Measurements from ENCODE around the gene SMC3.
"Not testable (repeated sequence)": the region's sequence is repeated elsewhere in the genome, so short reads cannot be mapped to it uniquely, and the experiment has no call there.

Gene SMC3

GRCh38 chr10:110525349-110526260, 41.9 kb upstream of the SMC3 start:
- in situ Hi-C loops (cut with MboI; ENCODE audit: low sequenced_read_pairs, unreplicated experiment): no loop called here
- DNase-seq (ENCODE audit: low spot score): no peak
- TF ChIP-seq, protein P1, sequence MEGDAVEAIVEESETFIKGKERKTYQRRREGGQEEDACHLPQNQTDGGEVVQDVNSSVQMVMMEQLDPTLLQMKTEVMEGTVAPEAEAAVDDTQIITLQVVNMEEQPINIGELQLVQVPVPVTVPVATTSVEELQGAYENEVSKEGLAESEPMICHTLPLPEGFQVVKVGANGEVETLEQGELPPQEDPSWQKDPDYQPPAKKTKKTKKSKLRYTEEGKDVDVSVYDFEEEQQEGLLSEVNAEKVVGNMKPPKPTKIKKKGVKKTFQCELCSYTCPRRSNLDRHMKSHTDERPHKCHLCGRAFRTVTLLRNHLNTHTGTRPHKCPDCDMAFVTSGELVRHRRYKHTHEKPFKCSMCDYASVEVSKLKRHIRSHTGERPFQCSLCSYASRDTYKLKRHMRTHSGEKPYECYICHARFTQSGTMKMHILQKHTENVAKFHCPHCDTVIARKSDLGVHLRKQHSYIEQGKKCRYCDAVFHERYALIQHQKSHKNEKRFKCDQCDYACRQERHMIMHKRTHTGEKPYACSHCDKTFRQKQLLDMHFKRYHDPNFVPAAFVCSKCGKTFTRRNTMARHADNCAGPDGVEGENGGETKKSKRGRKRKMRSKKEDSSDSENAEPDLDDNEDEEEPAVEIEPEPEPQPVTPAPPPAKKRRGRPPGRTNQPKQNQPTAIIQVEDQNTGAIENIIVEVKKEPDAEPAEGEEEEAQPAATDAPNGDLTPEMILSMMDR (IDR thresholded peaks at IDR 0.05; ENCODE audit: borderline replicate concordance, control extremely low read depth, extremely low read depth, insufficient read depth, missing control alignments): no peak

DNA sequence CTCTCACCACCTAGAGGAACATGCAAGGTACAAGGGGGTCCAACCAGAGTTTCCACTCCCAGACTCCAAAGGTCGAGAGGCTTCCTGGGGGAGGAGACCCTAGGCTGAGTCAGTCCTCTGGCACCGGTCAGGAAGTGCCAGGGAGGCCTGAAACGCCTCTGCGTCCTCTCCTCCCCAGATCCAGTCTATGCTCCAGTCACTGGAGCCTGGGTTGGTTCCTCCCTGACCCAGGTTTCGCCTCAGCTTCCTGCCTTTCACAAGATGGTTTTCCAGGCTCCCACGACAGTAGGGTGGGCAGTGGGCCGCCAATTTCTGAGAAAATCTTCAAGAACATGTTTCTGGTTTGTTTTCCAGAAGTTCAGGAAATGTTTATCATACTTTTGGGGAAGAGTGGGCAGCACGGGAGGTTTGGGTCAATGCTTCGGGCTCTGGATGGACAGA, 39.7 kb upstream of the SMC3 start:
- TF ChIP-seq, protein P1 (IDR thresholded peaks at IDR 0.05; ENCODE audit: borderline replicate concordance, control extremely low read depth, extremely low read depth, insufficient read depth, missing control alignments): no peak
- no peak for DNase-seq (ENCODE audit: low spot score)
- in situ Hi-C loops (cut with MboI; ENCODE audit: low sequenced_read_pairs, unreplicated experiment): no loop called here

GRCh38 chr10:110528224-110528996, 39.1 kb upstream of the SMC3 start:
- TF ChIP-seq, protein P1 (IDR thresholded peaks at IDR 0.05; ENCODE audit: borderline replicate concordance, control extremely low read depth, extremely low read depth, insufficient read depth, missing control alignments): no peak
- in situ Hi-C loops (cut with MboI; ENCODE audit: low sequenced_read_pairs, unreplicated experiment): no loop called here
- no peak for DNase-seq (ENCODE audit: low spot score)

GRCh38 chr10:110528997-110529524, 38.4 kb upstream of the SMC3 start:
- in situ Hi-C loops (cut with MboI; ENCODE audit: low sequenced_read_pairs, unreplicated experiment): not testable (repeated sequence)
- peak; percentile 58 for DNase-seq (ENCODE audit: low spot score)

DNA sequence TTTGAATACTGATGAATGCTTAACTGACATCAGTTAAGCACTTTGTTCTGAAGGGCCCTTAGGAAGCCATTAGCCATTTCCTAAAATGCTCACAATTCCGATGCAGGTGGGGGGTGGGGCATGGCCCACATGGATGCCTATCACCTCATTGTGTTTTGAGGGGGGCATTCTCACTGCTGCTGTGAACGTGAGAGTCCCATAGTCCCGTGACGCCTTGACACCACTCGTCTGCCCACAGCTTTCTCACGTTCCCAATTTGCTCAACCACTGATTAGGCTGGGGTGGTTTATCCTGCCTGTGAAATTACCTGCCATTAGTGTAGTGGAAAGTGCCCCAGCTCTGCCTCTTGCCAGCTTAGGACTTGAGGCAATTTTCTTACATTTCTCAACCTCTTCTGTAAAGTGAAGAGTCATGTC, 37.9 kb upstream of the SMC3 start:
- no peak for DNase-seq (ENCODE audit: low spot score)
- in situ Hi-C loops (cut with MboI; ENCODE audit: low sequenced_read_pairs, unreplicated experiment): no loop called here
- TF ChIP-seq, protein P1 (IDR thresholded peaks at IDR 0.05; ENCODE audit: borderline replicate concordance, control extremely low read depth, extremely low read depth, insufficient read depth, missing control alignments): no peak

GRCh38 chr10:110530131-110530831, 37.2 kb upstream of the SMC3 start:
- no peak for DNase-seq (ENCODE audit: low spot score)
- in situ Hi-C loops (cut with MboI; ENCODE audit: low sequenced_read_pairs, unreplicated experiment): no loop called here

More at GRCh38 chr10:110530131-110530831, 37.2 kb upstream of the SMC3 start:
- TF ChIP-seq, protein P1 (IDR thresholded peaks at IDR 0.05; ENCODE audit: borderline replicate concordance, control extremely low read depth, extremely low read depth, insufficient read depth, missing control alignments): no peak

Data from GM13976 (cell line).